GM12801 (cell line): ENCODE results near the gene C5orf63.

Experiments
- CTCF ChIP-seq: IDR thresholded peaks from one replicate; pipeline ENCODE4 v1.5.1; 2011; ENCODE audit warnings: control low read depth; ENCODE audit not compliant: insufficient read length; ENCODE audit errors: extremely low read depth

The C5orf63 gene

DNA sequence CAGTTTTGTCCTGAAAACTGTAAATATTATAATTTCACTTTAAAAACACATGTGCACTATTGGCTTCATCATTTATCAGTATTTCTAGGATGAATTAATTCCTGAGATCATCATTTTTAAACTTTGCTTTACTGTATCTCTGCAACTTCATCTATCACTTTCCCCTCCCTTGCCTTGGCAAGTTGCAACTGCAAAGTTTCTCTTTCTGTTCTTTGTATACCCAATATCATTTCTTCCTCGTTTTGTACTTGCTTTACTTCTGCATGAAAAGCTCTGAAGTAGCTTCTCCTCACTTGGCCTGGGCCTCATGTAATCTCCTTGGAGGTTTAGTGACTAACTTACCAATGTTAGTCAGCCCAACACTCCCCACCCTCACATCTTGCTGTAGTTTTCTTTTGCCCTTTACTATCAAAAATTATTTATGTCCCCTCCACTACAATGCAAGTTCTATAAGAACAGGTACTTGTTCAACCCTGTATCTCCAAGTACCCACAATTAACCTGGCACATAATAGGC lies 12.8 kb downstream of the C5orf63 start:
- no peak for TF ChIP-seq CTCF

DNA sequence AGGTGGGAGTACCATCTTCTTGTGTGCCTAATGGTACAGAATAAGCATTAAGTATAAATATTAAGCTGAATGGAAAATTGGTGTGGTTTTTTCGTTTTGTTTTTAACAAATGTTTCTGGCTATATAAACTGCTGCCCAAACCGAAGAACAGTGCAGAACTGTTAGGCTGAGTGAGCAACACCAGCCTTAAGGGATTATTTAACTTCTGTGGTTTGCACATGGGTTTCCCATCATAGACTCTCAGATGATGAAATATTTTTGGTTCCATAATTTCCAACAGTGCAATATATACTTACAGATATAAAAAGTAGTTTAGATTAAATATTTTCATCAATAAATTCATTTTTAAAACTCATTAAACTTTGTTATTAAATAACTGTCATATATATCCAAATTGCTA lies 16.4 kb downstream of the C5orf63 start:
- TF ChIP-seq CTCF, result no peak

DNA sequence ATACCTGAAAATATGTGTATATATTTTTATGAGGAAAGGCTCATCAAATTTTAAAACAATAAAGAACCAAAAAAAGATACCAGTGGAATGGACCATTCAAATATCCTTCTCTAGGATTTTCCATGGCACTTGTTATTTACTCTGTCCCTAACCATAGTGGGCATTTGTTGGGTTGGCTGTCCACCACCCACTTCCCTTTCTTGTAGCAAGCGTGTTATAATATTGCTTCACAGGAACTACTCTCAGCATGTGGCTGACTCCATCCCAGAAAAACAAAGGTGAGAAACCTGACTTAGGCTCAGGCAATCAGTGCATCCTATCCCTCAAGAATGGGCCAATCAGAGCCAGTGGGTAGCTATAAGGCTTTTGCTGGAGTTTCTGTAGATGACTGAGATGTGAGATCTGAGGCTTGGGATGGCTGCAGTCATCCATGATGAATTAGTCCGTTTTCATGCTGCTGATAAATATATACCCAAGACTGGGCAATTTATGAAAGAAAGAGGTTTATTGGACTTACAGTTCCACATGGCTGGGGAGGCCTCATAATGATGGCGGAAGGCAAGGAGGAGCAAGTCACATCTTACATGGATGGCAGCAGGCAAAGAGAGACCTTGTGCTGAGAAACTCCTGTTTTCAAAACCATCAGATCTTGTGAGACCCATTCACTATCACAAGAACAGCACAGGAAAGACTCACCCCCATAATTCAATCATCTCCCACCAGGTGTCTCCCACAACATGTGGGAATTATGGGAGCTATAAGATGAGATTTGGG lies 17.2 kb downstream of the C5orf63 start:
- TF ChIP-seq CTCF, result no peak

DNA sequence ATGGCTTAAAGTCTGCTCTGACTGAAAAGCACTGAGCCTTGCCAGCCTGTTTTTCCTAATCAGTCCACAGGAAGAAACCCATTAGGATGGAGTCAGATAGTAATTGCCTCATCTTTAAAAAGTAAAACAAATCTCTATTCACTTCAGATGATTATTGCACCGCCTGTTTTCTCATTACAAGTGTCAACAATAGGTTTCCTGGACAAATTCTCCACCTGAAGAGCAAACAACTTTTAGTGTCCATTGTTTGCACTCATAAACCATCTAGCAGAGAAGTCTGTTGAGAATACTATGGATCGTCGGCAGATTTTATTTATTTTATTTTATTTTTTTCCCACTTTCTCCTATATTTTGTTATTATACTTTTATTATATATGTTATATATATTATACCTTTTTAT lies 20.3 kb downstream of the C5orf63 start:
- TF ChIP-seq CTCF, result no peak

GRCh38 chr5:127051591-127051990 lies 21.7 kb downstream of the C5orf63 start:
- TF ChIP-seq CTCF, result no peak

DNA sequence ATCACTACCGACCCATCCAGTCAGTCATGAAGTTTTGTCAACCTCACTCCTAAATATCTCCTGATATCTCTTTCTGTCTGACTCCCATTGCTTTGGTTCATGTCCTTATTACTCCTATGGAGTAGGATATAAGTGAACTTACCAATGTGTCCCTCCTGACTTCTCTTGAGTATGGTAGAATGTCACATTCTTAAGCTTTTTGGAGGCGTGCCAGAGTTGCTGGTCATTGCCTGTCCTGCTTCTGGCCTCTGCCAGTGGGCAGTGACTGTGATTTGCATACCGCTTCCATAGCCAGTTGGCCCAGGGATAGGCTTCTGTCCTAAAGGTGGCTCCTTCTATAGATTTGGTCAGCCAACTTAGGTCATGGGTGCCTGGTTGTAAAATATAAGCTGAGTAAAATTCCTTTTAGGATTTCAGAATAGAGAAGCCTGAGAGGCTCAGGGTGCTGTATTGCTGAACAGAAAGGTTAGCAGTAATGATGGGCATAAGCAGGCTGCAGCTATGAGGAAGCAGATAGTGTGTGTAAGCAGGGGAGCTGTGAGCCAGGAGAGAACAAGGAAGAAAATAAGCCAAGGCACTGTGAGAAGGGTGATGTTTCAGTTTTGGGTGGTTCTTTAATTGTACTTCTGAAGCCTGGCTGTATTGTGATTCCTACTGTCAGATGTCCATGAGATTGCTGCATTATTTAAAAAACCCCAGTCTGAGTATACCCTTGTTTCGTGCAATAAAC lies 26.8 kb downstream of the C5orf63 start:
- TF ChIP-seq CTCF, result no peak

GRCh38 chr5:127042593-127042992 lies 30.7 kb downstream of the C5orf63 start:
- no peak for TF ChIP-seq CTCF
